ENCODE measurements around the gene RFXANK. TPM values are rescaled to one million over a fixed set of nuclear protein-coding genes. Genes with fewer than 3 reads are reported as not detected.

The RFXANK gene
- total and polyA plus RNA-seq, 4 donors, result 28.6 to 103 (median 57.8) TPM

- no peaks in the 10 kb centered on the region for H3K9me3 ChIP-seq (ENCODE audit: control insufficient read depth, insufficient read depth, low read length)
- no peak overlapping the region for H3K27ac ChIP-seq (ENCODE audit: low read depth, low read length)
- H3K4me3 ChIP-seq (ENCODE audit: low read depth, low read length), result no peak overlapping the region
- no CpG with 5 or more reads among the region's 5 CpGs for WGBS (ENCODE audit: insufficient coverage)
- peaks cover 11% of the 10 kb centered on the region for H3K4me1 ChIP-seq (ENCODE audit: control insufficient read depth, insufficient read depth, low read length)
- H3K27me3 ChIP-seq (ENCODE audit: control insufficient read depth, insufficient read depth, low read length), result no peaks in the 10 kb centered on the region
- peaks cover 96% of the 10 kb centered on the region for H3K36me3 ChIP-seq (ENCODE audit: control insufficient read depth, insufficient read depth, low read length)
- DNase-seq (ENCODE audit: low read depth in 4 of 6, low spot score in 6 of 6), result no peak
Observed at GRCh38 chr19:19226204-19226603, 34.1 kb downstream of the RFXANK start.

GRCh38 chr19:19226663-19227062 lies 34.6 kb downstream of the RFXANK start:
- no peaks in the 10 kb centered on the region for H3K9me3 ChIP-seq (ENCODE audit: control insufficient read depth, insufficient read depth, low read length)
- WGBS (ENCODE audit: insufficient coverage), result 66% methylated on average over 10 of the region's 10 CpGs
- no peak overlapping the region for H3K27ac ChIP-seq (ENCODE audit: low read depth, low read length)
- H3K4me3 ChIP-seq (ENCODE audit: low read depth, low read length), result no peak overlapping the region
- peaks cover 11% of the 10 kb centered on the region for H3K4me1 ChIP-seq (ENCODE audit: control insufficient read depth, insufficient read depth, low read length)
- no peak for DNase-seq (ENCODE audit: low read depth in 4 of 6, low spot score in 6 of 6)
- peaks cover 96% of the 10 kb centered on the region for H3K36me3 ChIP-seq (ENCODE audit: control insufficient read depth, insufficient read depth, low read length)
- H3K27me3 ChIP-seq (ENCODE audit: control insufficient read depth, insufficient read depth, low read length), result no peaks in the 10 kb centered on the region

DNA sequence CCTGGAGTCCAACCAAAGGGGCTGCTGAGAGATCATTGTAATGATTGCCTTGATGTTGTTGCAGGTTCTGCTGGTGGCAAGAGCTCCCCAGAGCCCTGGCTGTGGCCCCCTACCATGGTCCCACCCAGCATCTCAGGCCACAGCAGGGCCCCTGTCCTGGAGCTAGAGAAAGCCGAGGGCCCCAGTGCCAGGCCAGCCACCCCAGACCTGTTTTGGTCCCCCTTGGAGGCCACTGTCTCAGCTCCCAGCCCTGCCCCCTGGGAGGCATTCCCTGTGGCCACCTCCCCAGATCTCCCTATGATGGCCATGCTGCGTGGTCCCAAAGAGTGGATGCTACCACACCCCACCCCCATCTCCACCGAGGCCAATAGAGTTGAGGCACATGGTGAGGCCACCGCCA lies 35.2 kb downstream of the RFXANK start:
- no peak overlapping the region for H3K27ac ChIP-seq (ENCODE audit: low read depth, low read length)
- H3K27me3 ChIP-seq (ENCODE audit: control insufficient read depth, insufficient read depth, low read length), result no peaks in the 10 kb centered on the region
- DNase-seq (ENCODE audit: low read depth in 4 of 6, low spot score in 6 of 6), result no peak
- peaks cover 13% of the 10 kb centered on the region for H3K4me1 ChIP-seq (ENCODE audit: control insufficient read depth, insufficient read depth, low read length)
- peaks cover 99% of the 10 kb centered on the region for H3K36me3 ChIP-seq (ENCODE audit: control insufficient read depth, insufficient read depth, low read length)
- no peaks in the 10 kb centered on the region for H3K9me3 ChIP-seq (ENCODE audit: control insufficient read depth, insufficient read depth, low read length)
- 85% methylated on average over 4 of the region's 4 CpGs for WGBS (ENCODE audit: insufficient coverage)
- no peak overlapping the region for H3K4me3 ChIP-seq (ENCODE audit: low read depth, low read length)

DNA sequence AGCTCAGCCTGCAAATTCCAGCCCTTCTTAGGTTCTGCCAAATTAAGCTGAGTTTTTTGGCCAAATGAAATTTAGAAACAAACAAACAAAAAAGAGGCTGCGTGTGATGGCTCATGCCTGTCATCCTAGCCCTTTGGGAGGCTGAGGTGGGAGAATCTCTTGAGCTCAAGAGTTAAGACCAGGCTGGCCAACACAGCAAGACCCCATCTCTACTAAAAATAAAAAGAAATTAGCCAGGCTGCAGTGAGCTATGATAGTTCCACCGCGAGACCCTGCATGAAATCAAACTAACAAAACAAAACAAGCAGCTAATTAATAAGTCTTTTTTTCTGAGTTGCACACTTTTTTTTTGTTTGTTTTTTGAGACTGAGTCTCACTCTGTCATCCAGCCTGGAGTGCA lies 37.6 kb downstream of the RFXANK start:
- Histone ChIP-seq H3K4me1 (ENCODE audit: control insufficient read depth, insufficient read depth, low read length) (peaks cover 12% of the 10 kb centered on the region), H3K9me3 (ENCODE audit: control insufficient read depth, insufficient read depth, low read length) (peaks cover 4% of the 10 kb centered on the region), H3K36me3 (ENCODE audit: control insufficient read depth, insufficient read depth, low read length) (peaks cover 93% of the 10 kb centered on the region), H3K27me3 (ENCODE audit: control insufficient read depth, insufficient read depth, low read length) (no peaks in the 10 kb centered on the region), H3K27ac (ENCODE audit: low read depth, low read length) (no peak overlapping the region), H3K4me3 (ENCODE audit: low read depth, low read length) (no peak overlapping the region)
- no peak for DNase-seq (ENCODE audit: low read depth in 4 of 6, low spot score in 6 of 6)
- no CpG with 5 or more reads among the region's 3 CpGs for WGBS (ENCODE audit: insufficient coverage)

DNA sequence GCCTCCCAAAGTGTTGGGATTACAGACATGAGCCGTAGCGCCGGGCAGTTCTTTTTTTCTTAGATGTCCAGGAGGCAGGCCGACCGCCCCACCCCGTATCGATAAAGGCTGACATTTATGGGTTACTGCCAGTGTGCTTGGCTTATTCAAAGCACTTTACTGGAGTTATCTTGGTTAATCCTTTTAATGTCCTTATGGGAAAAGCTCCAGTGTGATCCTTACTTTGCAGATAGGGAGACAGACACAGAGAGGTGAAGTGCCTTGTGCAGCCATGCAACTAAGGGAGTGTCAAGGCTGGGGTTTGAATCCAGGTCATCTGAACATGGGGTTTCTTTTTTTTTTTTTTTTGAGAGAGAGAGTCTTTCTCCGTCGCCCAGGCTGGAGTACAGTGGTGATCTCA lies 38.9 kb downstream of the RFXANK start:
- no peak overlapping the region for H3K4me3 ChIP-seq (ENCODE audit: low read depth, low read length)
- H3K4me1 ChIP-seq (ENCODE audit: control insufficient read depth, insufficient read depth, low read length), result peaks cover 10% of the 10 kb centered on the region
- H3K9me3 ChIP-seq (ENCODE audit: control insufficient read depth, insufficient read depth, low read length), result peaks cover 7% of the 10 kb centered on the region
- H3K27me3 ChIP-seq (ENCODE audit: control insufficient read depth, insufficient read depth, low read length), result no peaks in the 10 kb centered on the region
- H3K27ac ChIP-seq (ENCODE audit: low read depth, low read length), result no peak overlapping the region
- no peak for DNase-seq (ENCODE audit: low read depth in 4 of 6, low spot score in 6 of 6)
- H3K36me3 ChIP-seq (ENCODE audit: control insufficient read depth, insufficient read depth, low read length), result peaks cover 93% of the 10 kb centered on the region
- WGBS (ENCODE audit: insufficient coverage), result 95% methylated on average over 3 of the region's 9 CpGs

- WGBS (ENCODE audit: insufficient coverage), result 68% methylated on average over 18 of the region's 19 CpGs
- no peak overlapping the region for H3K27ac ChIP-seq (ENCODE audit: low read depth, low read length)
- H3K27me3 ChIP-seq (ENCODE audit: control insufficient read depth, insufficient read depth, low read length), result no peaks in the 10 kb centered on the region
- peaks cover 7% of the 10 kb centered on the region for H3K9me3 ChIP-seq (ENCODE audit: control insufficient read depth, insufficient read depth, low read length)
- H3K36me3 ChIP-seq (ENCODE audit: control insufficient read depth, insufficient read depth, low read length), result peaks cover 91% of the 10 kb centered on the region
- H3K4me1 ChIP-seq (ENCODE audit: control insufficient read depth, insufficient read depth, low read length), result peaks cover 10% of the 10 kb centered on the region
- no peak overlapping the region for H3K4me3 ChIP-seq (ENCODE audit: low read depth, low read length)
- DNase-seq (ENCODE audit: low read depth in 4 of 6, low spot score in 6 of 6), result peak in 1 of 6 donors; percentile 54
Observed at GRCh38 chr19:19232261-19232721, 40.2 kb downstream of the RFXANK start.

DNA sequence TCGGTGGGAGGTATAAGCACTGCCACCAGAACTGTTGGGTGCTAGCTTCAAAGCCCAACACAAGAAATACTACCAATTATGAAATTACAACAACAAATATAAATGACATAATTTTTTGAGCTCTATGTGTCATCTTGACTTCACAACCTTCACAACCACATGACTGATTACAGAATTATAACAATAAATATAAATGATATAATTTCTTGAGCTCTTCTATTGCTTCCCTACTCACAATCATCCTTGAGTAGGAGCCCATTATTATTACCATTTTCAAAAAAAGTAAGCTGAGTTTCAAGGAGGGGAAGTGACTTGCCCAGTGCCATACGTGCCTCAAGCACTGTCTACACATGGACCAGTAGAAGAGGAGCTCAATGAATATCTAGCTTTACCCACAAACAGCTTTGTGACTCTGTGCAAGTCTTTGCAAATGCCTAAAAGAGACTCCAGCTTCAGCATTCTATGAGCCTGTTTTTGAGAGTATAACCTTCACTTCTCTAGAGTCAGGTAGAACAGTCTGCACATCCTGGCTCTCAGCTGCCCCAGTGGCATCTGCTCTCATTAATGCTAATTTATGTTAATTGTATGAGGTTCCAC lies 42.3 kb downstream of the RFXANK start:
- WGBS (ENCODE audit: insufficient coverage), result 93% methylated on average over 2 of the region's 2 CpGs

DNA sequence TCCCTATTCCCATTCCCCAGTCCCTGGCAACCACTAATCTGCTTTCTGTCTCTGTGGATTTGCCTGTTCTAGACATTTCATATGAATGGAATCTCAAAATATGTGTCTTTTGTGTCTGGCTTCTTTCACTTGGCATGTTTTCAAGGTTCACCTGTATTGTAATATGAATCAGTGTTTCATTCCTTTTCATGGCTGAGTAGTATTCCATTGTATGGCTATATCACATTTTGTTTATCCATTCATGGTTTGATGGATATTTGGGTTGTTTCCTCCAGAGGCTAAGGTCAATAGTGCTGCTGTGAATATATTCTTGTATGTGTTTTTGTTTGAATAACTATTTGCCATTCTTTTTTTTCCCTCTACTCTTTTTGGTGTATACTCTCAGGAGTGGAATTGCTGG lies 44.1 kb downstream of the RFXANK start:
- H3K36me3 ChIP-seq (ENCODE audit: control insufficient read depth, insufficient read depth, low read length), result peaks cover 90% of the 10 kb centered on the region
- no peak overlapping the region for H3K27ac ChIP-seq (ENCODE audit: low read depth, low read length)
- DNase-seq (ENCODE audit: low read depth in 4 of 6, low spot score in 6 of 6), result no peak
- peaks cover 7% of the 10 kb centered on the region for H3K9me3 ChIP-seq (ENCODE audit: control insufficient read depth, insufficient read depth, low read length)
- H3K4me1 ChIP-seq (ENCODE audit: control insufficient read depth, insufficient read depth, low read length), result peaks cover 3% of the 10 kb centered on the region
- H3K4me3 ChIP-seq (ENCODE audit: low read depth, low read length), result no peak overlapping the region
- H3K27me3 ChIP-seq (ENCODE audit: control insufficient read depth, insufficient read depth, low read length), result no peaks in the 10 kb centered on the region

More for the DNA sequence above, 42.3 kb downstream of the RFXANK start:
- DNase-seq (ENCODE audit: low read depth in 4 of 6, low spot score in 6 of 6), result no peak
- peaks cover 3% of the 10 kb centered on the region for H3K4me1 ChIP-seq (ENCODE audit: control insufficient read depth, insufficient read depth, low read length)
- H3K4me3 ChIP-seq (ENCODE audit: low read depth, low read length), result no peak overlapping the region
- H3K36me3 ChIP-seq (ENCODE audit: control insufficient read depth, insufficient read depth, low read length), result peaks cover 90% of the 10 kb centered on the region
- H3K27me3 ChIP-seq (ENCODE audit: control insufficient read depth, insufficient read depth, low read length), result no peaks in the 10 kb centered on the region
- H3K27ac ChIP-seq (ENCODE audit: low read depth, low read length), result no peak overlapping the region
- H3K9me3 ChIP-seq (ENCODE audit: control insufficient read depth, insufficient read depth, low read length), result peaks cover 7% of the 10 kb centered on the region

DNA sequence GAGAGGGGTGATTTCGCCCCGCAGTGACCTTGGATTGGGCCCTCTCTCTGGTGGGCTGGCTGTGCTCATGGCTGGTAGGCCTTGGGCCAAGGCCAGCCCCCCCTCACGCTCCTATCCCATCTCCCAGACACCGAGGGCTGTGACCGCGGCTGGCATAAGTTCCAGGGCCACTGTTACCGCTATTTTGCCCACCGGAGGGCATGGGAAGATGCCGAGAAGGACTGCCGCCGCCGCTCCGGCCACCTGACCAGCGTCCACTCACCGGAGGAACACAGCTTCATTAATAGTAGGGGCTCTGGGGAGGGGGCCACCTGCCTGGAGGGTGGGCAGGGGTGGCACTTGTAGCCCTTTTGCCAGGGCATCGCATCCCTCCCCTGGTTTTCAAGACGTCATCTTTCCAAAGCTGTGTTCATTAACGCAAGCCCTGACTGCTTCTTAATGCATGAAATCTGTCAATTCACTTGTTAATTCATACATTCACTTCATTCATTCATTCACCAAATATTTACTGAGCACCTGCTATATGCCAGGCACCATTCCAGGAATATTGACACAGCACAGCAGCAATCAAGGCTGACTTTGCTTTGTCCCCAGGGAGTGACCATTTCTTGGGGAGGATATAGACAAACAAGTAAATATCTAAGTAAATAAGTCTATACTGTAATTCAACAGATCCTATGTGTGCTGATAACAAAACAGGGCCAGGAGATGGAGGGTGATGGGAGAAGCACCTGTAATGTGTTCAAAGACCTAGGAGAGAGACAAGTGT lies 46.3 kb downstream of the RFXANK start:
- 85% methylated on average over 9 of the region's 18 CpGs for WGBS (ENCODE audit: insufficient coverage)
- H3K27me3 ChIP-seq (ENCODE audit: control insufficient read depth, insufficient read depth, low read length), result no peaks in the 10 kb centered on the region
- peaks cover 87% of the 10 kb centered on the region for H3K36me3 ChIP-seq (ENCODE audit: control insufficient read depth, insufficient read depth, low read length)
- H3K4me3 ChIP-seq (ENCODE audit: low read depth, low read length), result no peak overlapping the region
- peaks cover 7% of the 10 kb centered on the region for H3K9me3 ChIP-seq (ENCODE audit: control insufficient read depth, insufficient read depth, low read length)
- DNase-seq (ENCODE audit: low read depth in 4 of 6, low spot score in 6 of 6), result no peak
- no peak overlapping the region for H3K27ac ChIP-seq (ENCODE audit: low read depth, low read length)
- H3K4me1 ChIP-seq (ENCODE audit: control insufficient read depth, insufficient read depth, low read length), result no peaks in the 10 kb centered on the region

- Histone ChIP-seq H3K27me3 (ENCODE audit: control insufficient read depth, insufficient read depth, low read length) (no peaks in the 10 kb centered on the region), H3K4me3 (ENCODE audit: low read depth, low read length) (no peak overlapping the region), H3K36me3 (ENCODE audit: control insufficient read depth, insufficient read depth, low read length) (peaks cover 85% of the 10 kb centered on the region), H3K27ac (ENCODE audit: low read depth, low read length) (no peak overlapping the region), H3K9me3 (ENCODE audit: control insufficient read depth, insufficient read depth, low read length) (peaks cover 3% of the 10 kb centered on the region), H3K4me1 (ENCODE audit: control insufficient read depth, insufficient read depth, low read length) (no peaks in the 10 kb centered on the region)
- no peak for DNase-seq (ENCODE audit: low read depth in 4 of 6, low spot score in 6 of 6)
Observed at GRCh38 chr19:19239675-19240074, 47.6 kb downstream of the RFXANK start.
